ENCODE results near the gene GATA1. TPM values are rescaled to one million over a fixed set of nuclear protein-coding genes. Genes with fewer than 3 reads are reported as not detected.

The GATA1 gene
- not detected for total RNA-seq
- long read RNA-seq = 0 reads

DNA sequence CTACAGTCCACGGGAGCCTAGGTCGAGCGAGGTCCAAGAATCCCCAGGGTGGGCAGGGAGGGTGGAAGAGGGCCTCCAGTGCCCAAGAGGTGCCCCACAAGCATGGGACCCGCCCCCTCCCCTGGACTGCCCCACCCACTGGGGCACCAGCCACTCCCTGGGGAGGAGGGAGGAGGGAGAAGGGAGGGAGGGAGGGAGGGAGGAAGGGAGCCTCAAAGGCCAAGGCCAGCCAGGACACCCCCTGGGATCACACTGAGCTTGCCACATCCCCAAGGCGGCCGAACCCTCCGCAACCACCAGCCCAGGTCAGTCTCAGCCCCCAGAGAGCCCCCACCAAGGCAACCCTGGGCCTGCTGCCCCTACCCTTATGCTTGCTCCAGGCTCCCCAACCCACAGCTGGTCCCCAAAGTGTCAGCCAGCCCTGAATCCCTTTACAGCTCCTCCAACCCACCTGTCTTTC, at the start of gene GATA1:
Gene GATA1 (plus strand): TSS at position 250 of the 460 bp plus-strand sequence. CDS start 4,520 bp downstream, outside the sequence.
- intact Hi-C loops (cut with DNase I) = no loop called here
- DNase-seq (ENCODE audit: low spot score) = no peak

DNA sequence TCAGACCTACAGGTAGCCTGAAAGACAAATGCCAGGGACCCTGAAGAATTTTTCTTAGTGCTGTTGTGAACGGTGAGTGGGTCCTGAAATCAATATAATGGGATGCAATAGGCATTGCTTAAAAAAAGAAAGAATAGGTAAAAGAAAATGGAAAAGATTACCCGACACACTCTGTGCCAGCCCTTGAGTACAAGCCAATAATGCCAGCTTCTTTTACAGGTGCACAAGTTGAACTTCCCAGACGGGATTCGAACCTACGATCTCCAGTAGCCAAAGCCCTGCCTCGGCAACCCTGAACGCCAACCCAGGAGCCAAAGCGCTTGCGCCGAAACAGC, 49.5 kb upstream of the GATA1 start:
- no peak for DNase-seq (ENCODE audit: low spot score)
- intact Hi-C loops (cut with DNase I) = loop anchor here (2.0 to 5.0 kb wide), 3 partner anchors 40 to 175 kb away; partner anchors contain the start of genes HDAC6, SLC35A2 and SUV39H1

DNA sequence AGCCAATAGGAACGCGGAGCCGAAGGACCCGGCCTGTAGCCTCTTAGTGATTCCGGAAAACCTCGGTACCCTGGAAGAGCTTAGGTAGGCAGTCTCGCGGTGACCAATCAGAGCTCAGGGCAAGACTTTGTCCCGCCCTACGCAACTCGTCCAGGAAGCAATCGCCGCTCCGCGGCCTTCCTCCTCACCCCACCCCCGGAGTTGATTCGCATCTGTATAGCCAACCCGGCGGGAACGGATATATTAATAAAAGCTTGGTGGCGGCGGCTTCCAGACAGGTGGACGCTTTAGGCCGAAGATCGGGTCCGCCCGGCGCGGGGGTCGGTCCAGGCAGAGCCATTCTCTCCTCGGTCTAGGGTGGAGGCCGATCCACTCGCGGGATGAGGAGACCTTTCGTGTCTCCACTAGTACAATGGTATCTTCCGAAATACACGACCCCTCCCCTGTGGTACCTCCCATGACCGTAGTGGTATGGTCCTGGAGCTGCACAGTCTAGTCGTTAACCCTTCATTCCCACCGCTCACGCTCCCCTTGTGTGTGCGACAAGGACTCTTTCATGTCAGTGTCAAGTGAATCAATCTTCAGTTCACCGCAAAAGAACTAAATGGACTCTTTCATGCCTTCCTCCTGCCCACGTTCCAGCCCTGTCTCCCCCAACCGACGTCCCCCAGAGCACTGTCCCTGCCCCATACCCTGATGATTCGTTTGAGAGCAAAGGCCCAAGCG, 49.0 kb upstream of the GATA1 start:
- intact Hi-C loops (cut with DNase I) = loop anchor here (2.0 to 5.0 kb wide), 3 partner anchors 41 to 175 kb away; partner anchors contain the start of genes HDAC6, SLC35A2 and SUV39H1
- peak; percentile 94 for DNase-seq (ENCODE audit: low spot score)

- intact Hi-C loops (cut with DNase I) = loop anchor here (2.0 to 5.0 kb wide), 3 partner anchors 41 to 174 kb away; partner anchors contain the start of genes HDAC6, SLC35A2 and SUV39H1
Observed at GRCh38 chrX:48737940-48738339, 48.5 kb upstream of the GATA1 start.

GRCh38 chrX:48741834-48742233, 44.6 kb upstream of the GATA1 start:
- intact Hi-C loops (cut with DNase I) = no loop called here
- DNase-seq (ENCODE audit: low spot score) = no peak

More at GRCh38 chrX:48737940-48738339, 48.5 kb upstream of the GATA1 start:
- DNase-seq (ENCODE audit: low spot score) = no peak

DNA sequence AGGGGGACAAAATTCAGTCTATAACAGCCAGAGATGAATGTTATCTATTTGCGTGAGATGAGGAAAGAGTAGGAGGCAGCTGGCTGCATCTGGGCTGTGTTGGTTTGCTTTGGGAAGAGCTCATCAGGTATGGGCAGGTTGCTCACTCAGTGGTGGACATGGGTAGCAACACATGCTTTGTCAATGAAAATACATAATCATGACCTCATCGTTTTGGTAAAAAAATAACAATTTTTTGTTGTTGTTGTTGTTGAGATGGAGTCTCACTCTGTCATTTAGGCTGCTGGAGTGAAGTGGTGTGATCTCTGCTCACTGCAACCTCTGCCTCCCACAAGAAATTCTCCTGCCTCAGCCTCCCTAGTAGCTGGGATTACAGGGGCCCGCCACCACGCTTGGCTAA, 41.2 kb upstream of the GATA1 start:
- intact Hi-C loops (cut with DNase I) = no loop called here
- no peak for DNase-seq (ENCODE audit: low spot score)

- intact Hi-C loops (cut with DNase I) = no loop called here
- no peak for DNase-seq (ENCODE audit: low spot score)
Observed at GRCh38 chrX:48747415-48748016, 38.9 kb upstream of the GATA1 start.

DNA sequence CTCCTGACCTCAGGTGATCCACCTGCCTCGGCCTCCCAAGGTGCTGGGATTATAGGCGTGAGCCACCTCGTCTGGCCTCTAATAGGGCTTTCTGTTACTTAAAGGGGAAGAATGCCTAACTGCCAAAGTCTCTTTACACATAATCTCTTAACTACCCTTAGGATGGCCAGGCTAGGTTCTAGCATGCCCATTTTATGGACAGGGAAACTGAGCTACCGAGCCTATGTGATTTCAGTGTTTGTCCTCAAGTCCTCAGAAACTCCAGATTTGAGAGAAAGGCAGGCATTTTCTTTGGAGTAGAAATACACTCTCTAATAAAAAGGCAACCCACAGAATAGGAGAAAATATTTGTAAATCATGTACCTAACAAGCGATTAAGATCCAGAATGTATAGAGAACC, 37.2 kb upstream of the GATA1 start:
- no peak for DNase-seq (ENCODE audit: low spot score)
- intact Hi-C loops (cut with DNase I) = no loop called here

GRCh38 chrX:48751343-48751742, 35.0 kb upstream of the GATA1 start:
- DNase-seq (ENCODE audit: low spot score) = no peak
- intact Hi-C loops (cut with DNase I) = no loop called here

DNA sequence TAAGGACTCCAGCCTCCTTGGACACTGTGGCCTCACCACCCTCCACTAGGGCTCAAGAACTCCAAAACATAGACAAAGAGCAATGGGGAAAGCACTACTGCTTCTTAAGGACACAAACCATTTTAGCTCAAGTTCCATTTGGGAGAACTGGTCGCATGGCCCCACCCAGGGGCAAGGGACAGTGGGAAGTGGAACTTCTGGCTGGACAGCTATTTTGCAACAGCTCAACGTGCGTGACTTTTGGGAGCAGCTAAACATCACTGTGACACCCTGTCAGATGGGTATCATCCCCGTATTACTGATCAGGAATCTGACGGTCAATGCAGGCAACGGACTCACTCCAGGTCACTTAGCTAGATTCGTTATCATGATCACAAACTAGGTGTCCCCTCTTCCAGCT, 33.9 kb upstream of the GATA1 start:
- intact Hi-C loops (cut with DNase I) = no loop called here
- no peak for DNase-seq (ENCODE audit: low spot score)

DNA sequence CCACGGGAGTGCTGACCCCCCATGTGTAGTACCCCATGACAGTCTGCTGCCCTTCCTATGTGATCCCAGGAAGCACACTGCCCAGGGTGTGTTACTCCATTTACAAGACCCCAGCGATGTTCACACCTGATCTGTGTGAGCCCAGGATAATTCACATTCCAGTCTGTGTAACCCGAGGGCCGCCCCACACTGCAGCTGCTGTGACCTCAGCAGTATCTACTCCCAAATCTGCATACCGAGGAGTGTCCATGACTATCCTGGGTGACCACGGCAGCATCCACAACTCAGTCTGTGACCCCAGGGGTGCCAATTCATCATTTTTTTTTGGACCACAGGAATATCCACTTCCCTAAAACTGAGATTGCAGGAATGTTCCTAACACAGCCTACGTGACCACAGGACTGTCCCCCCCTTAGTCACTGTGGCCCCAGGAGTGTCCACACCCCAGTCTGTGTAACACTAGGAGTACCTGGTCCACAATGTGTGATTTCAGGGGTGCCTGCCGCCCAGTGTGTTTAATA, 32.6 kb upstream of the GATA1 start:
- intact Hi-C loops (cut with DNase I) = no loop called here
- no peak for DNase-seq (ENCODE audit: low spot score)

DNA sequence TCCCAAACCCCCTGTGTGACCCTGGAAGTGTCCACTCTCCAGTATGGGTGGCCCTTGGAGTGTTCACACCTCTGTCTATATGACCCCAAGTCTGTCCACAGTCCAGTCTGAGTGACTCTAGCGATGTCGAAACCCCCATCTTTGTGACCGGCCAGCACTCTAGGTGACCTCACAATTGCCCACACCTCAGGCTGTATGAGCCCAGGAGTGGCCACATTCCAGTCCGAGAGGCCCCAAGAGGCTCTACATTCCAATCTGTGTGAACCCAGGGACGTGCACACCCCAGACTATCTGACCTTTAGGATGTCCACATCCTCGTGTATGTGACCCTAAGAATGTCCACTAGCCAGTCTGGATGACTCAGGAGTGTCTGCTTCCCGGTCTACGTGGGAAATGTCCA, 32.2 kb upstream of the GATA1 start:
- intact Hi-C loops (cut with DNase I) = no loop called here
- DNase-seq (ENCODE audit: low spot score) = no peak

- no peak for DNase-seq (ENCODE audit: low spot score)
- intact Hi-C loops (cut with DNase I) = no loop called here
Observed at GRCh38 chrX:48761674-48762471, 24.5 kb upstream of the GATA1 start, which contains the start of gene GLOD5. TSS of gene GLOD5 (plus strand) at chrX:48761747. CDS start at chrX:48761791, 44 bp downstream.

DNA sequence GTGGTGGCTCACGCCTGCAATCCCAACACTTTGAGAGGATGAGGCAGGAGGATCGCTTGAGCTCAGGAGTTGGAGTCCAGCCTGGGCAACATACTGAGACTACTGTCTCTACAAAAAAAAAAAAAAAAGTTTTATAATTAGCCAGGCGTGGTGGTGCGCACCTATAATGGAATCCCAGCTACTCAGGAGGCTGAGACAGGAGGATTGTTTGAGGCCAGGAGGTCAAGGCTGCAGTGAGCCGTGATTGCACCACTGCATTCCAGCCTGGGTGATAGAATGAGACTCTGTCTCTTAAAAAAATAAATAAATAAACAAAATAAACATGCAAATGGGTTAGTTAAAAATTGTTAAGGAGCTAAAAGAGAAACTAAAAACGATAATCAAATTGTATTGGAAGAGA, 17.2 kb upstream of the GATA1 start:
- no peak for DNase-seq (ENCODE audit: low spot score)
- intact Hi-C loops (cut with DNase I) = no loop called here

- no peak for DNase-seq (ENCODE audit: low spot score)
- intact Hi-C loops (cut with DNase I) = no loop called here
Observed at GRCh38 chrX:48770296-48770695, 16.1 kb upstream of the GATA1 start.

DNA sequence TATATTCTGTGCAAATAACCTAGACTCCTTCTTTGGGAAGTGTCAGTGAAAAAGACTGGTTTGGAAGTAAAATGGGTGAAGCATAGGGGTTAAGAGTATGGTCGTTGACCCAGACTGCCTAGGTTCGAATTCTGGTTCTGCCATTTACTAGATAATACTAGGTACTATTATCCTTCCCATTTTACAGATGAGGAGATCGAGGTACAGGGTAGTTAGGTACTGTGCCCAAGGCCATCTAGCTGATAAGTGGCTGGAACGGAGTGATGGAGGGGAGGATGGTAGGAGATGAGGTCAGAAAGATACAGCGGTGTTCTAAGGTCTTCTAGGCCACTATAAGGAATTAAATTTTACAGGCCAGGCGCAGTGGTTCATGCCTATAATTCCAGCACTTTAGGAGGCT, 13.8 kb upstream of the GATA1 start:
- no peak for DNase-seq (ENCODE audit: low spot score)
- intact Hi-C loops (cut with DNase I) = no loop called here

- intact Hi-C loops (cut with DNase I) = no loop called here
- DNase-seq (ENCODE audit: low spot score) = no peak
Observed at GRCh38 chrX:48776818-48777439, 9.5 kb upstream of the GATA1 start.

DNA sequence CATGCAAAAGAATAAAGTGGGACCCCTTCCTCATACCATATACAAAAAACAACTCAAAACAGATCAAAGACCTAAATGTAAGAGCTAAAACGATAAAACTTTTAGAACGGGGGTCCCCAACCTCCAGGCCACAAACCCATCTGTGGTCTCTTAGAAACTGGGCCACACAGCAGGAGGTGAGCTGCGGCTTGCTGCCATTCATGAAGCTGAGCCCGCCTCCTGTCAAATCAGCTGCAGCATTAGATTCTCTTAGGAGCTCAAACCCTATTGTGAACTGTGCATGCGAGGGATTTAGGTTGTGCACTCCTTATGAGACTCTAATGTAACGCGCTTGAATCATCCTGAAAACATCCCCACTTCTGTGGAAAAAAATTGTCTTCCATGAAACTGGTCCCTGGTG, 7.0 kb upstream of the GATA1 start:
- DNase-seq (ENCODE audit: low spot score) = no peak
- intact Hi-C loops (cut with DNase I) = no loop called here

GRCh38 chrX:48781705-48782104, 4.7 kb upstream of the GATA1 start:
- no peak for DNase-seq (ENCODE audit: low spot score)
- intact Hi-C loops (cut with DNase I) = no loop called here

DNA sequence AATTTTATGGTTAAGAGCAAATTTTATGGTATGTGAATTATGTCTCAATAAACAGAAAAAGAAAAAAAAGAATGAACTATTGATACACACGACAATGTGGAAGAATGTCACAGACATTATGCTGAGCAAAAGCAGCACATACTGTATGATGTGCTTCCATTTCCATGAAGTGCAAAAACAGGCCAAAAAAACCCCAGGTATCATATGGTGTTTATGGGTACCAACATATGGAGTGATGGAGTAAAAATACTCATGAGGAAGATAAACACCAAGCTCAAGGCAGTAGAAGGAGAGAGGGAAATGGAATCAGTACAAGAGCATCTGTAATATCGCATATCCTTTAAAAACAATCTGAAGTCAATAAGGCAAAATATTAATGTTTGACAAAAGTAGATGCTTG, 4.2 kb upstream of the GATA1 start:
- intact Hi-C loops (cut with DNase I) = no loop called here
- DNase-seq (ENCODE audit: low spot score) = no peak

Measured in cardiac septum (tissue), 1 donor.